HL-60 (cell line): ENCODE measurements around the gene NKAIN4.

Experiments
- GABPA ChIP-seq: IDR thresholded peaks from 2 replicates; pipeline ENCODE4 v1.6.1; 2012; ENCODE audit warnings: low read depth
- POLR2AphosphoS5 ChIP-seq: IDR thresholded peaks from 2 replicates; pipeline ENCODE4 v1.6.1; 2012; ENCODE audit warnings: low read depth
- REST ChIP-seq: IDR thresholded peaks from 2 replicates; pipeline ENCODE4 v1.6.1; 2012; ENCODE audit warnings: low read depth; ENCODE audit not compliant: insufficient replicate concordance
- TF ChIP-seq, protein P1 (sequence below): IDR thresholded peaks from one replicate; pipeline ENCODE4 v1.5.1; 2011; ENCODE audit warnings: low read length, control low read depth, inconsistent platforms; ENCODE audit not compliant: insufficient read depth

GRCh38 chr20:63225082-63225454 is 29.2 kb downstream of the NKAIN4 start:
- no peak for TF ChIP-seq REST
- TF ChIP-seq, protein P1, sequence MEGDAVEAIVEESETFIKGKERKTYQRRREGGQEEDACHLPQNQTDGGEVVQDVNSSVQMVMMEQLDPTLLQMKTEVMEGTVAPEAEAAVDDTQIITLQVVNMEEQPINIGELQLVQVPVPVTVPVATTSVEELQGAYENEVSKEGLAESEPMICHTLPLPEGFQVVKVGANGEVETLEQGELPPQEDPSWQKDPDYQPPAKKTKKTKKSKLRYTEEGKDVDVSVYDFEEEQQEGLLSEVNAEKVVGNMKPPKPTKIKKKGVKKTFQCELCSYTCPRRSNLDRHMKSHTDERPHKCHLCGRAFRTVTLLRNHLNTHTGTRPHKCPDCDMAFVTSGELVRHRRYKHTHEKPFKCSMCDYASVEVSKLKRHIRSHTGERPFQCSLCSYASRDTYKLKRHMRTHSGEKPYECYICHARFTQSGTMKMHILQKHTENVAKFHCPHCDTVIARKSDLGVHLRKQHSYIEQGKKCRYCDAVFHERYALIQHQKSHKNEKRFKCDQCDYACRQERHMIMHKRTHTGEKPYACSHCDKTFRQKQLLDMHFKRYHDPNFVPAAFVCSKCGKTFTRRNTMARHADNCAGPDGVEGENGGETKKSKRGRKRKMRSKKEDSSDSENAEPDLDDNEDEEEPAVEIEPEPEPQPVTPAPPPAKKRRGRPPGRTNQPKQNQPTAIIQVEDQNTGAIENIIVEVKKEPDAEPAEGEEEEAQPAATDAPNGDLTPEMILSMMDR = no peak
- no peak for TF ChIP-seq POLR2AphosphoS5
- no peak for TF ChIP-seq GABPA
